HCT116 (cell line): ENCODE data around the gene WDR93. TPM values are rescaled to one million over a fixed set of nuclear protein-coding genes. Genes with fewer than 3 reads are reported as not detected.

Source experiments
- ATAC-seq: fragments of 200-7000 bp; cut with Tn5 transposase; 2 replicates; pipeline ENCODE4 v1.9.1; 2020; ENCODE audit warnings: mild to moderate bottlenecking, moderate library complexity
- BruUV-seq: library from RNA; stranded (reverse); fragments of 400-500 nt; replicated peaks from 2 replicates; lab custom pipeline; 2021; lab: Mats Ljungman, UMichigan
- CTCF ChIA-PET: fragments of 300-600 bp; sonication (Branson Sonifier 250); formaldehyde crosslinking; loops from one replicate; lab custom pipeline; 2021; ENCODE audit warnings: antibody characterized with exemption; lab: Charles Lee
- POLR2A ChIA-PET: fragments of 300-600, 350-600 bp; sonication (Branson Sonifier 250); formaldehyde crosslinking; loops from one replicate; lab custom pipeline; 2021; ENCODE audit warnings: antibody characterized with exemption; lab: Charles Lee
- RAD21 ChIA-PET, 2 experiments: fragments of 300-600 bp; sonication (Branson Sonifier 250); formaldehyde crosslinking; loops; one replicate each; lab custom pipeline; 2023; ENCODE audit warnings: low total read pairs in 2 of 2; ENCODE audit not compliant: uncharacterized antibody in 2 of 2, unreplicated experiment in 2 of 2, low non-redundant PET in 1 of 2; lab: Charles Lee
- DNase-seq: peaks from one replicate; pipeline ENCODE4 v3.0.0-alpha.2; 2010; ENCODE audit warnings: low read depth, low spot score
- H2AFZ ChIP-seq: fragments of 200-600 bp; shearing (Covaris generic), sonication (generic); 2 replicates; pipeline ENCODE4 v1.6.1; 2017; ENCODE audit warnings: low read depth, mixed run types, mixed read lengths, antibody characterized with exemption, low read length; ENCODE audit not compliant: poor library complexity, severe bottlenecking
- H3K27ac ChIP-seq: 2 replicates; pipeline ENCODE4 v1.5.1; 2012; ENCODE audit warnings: low read depth, low read length
- H3K27me3 ChIP-seq: fragments of 200-600 bp; sonication (generic); 2 replicates; pipeline ENCODE4 v1.6.1; 2016; ENCODE audit warnings: mixed run types, low read length, mixed read lengths; ENCODE audit not compliant: insufficient read depth
- H3K36me3 ChIP-seq, 2 experiments: fragments of 200-500 bp in 1 of 2; fragments of 200-600 bp in 1 of 2; sonication (Bioruptor generic) in 1 of 2; sonication (generic) in 1 of 2; 2 replicates each; pipeline versions ENCODE4 v1.5.1 to v1.6.1; 2014 to 2016; ENCODE audit warnings: low read length in 2 of 2, inconsistent platforms in 1 of 2, mixed read lengths in 1 of 2, mixed run types in 1 of 2; ENCODE audit not compliant: insufficient read depth in 2 of 2, control insufficient read depth in 1 of 2
- H3K4me1 ChIP-seq, 2 experiments: fragments of 200-600 bp in 1 of 2; sonication (generic) in 1 of 2; 2 replicates each; pipeline versions ENCODE4 v1.5.1 to v1.6.1; 2012 to 2017; ENCODE audit warnings: low read length in 2 of 2, inconsistent platforms in 1 of 2, mild to moderate bottlenecking in 1 of 2, mixed read lengths in 1 of 2, mixed run types in 1 of 2, moderate library complexity in 1 of 2; ENCODE audit not compliant: insufficient read depth in 2 of 2, control insufficient read depth in 1 of 2
- H3K4me2 ChIP-seq: fragments of 200-600 bp; sonication (generic); 2 replicates; pipeline ENCODE4 v1.6.1; 2017; ENCODE audit warnings: mixed run types, low read length, mixed read lengths
- H3K4me3 ChIP-seq, 2 experiments: fragments of 200-600 bp in 1 of 2; sonication (generic) in 1 of 2; replicated peaks in 1 of 2; 2 replicates each; pipeline ENCODE4 v1.5.1; 2011 to 2016; ENCODE audit warnings: low read length in 2 of 2, control low read depth in 1 of 2, low read depth in 1 of 2, mild to moderate bottlenecking in 1 of 2, mixed read lengths in 1 of 2, mixed run types in 1 of 2
- H3K79me2 ChIP-seq: fragments of 200-600 bp; sonication (generic); 2 replicates; pipeline ENCODE4 v1.6.1; 2017; ENCODE audit warnings: mild to moderate bottlenecking, mixed run types, low read length, moderate library complexity, mixed read lengths; ENCODE audit not compliant: insufficient read depth
- H3K9ac ChIP-seq: fragments of 200-600 bp; sonication (generic); 2 replicates; pipeline ENCODE4 v1.6.1; 2016; ENCODE audit warnings: low read length, mixed read lengths
- H3K9me2 ChIP-seq: fragments of 200-600 bp; sonication (generic), shearing (Covaris generic); 2 replicates; pipeline ENCODE4 v1.6.1; 2017; ENCODE audit warnings: mixed run types, mild to moderate bottlenecking, moderate library complexity; ENCODE audit not compliant: insufficient read depth
- H3K9me3 ChIP-seq, 2 experiments: fragments of 200-500 bp in 1 of 2; fragments of 200-600 bp in 1 of 2; sonication (Bioruptor generic) in 1 of 2; sonication (generic) in 1 of 2; 2 replicates each; pipeline ENCODE4 v1.6.1; 2014 to 2017; ENCODE audit warnings: low read length in 2 of 2, mixed read lengths in 2 of 2, inconsistent platforms in 1 of 2, low read depth in 1 of 2, mild to moderate bottlenecking in 1 of 2, mixed run types in 1 of 2, moderate library complexity in 1 of 2; ENCODE audit not compliant: control insufficient read depth in 1 of 2, insufficient read depth in 1 of 2
- H4K20me1 ChIP-seq: fragments of 200-600 bp; sonication (generic), shearing (Covaris generic); 2 replicates; pipeline ENCODE4 v1.6.1; 2017; ENCODE audit warnings: mixed run types, mild to moderate bottlenecking, moderate library complexity; ENCODE audit not compliant: insufficient read depth
- CTCF ChIP-seq, 3 experiments: fragments of 200-600 bp in 1 of 3; sonication (generic) in 1 of 3; IDR thresholded peaks in 2 of 3; conservative IDR thresholded peaks in 1 of 3; 2 replicates each; pipeline ENCODE4 v1.5.1; 2012 to 2017; ENCODE audit warnings: low read depth in 2 of 3, low read length in 2 of 3, antibody characterized with exemption in 1 of 3, borderline replicate concordance in 1 of 3, control low read depth in 1 of 3, mild to moderate bottlenecking in 1 of 3, mixed read lengths in 1 of 3, mixed run types in 1 of 3, moderate library complexity in 1 of 3; ENCODE audit not compliant: insufficient read depth in 1 of 3
- EGR1 ChIP-seq: IDR thresholded peaks from 2 replicates; pipeline ENCODE4 v1.6.1; 2012; ENCODE audit warnings: low read depth
- ELF1 ChIP-seq: IDR thresholded peaks from 2 replicates; pipeline ENCODE4 v1.6.1; 2012; ENCODE audit warnings: low read depth, borderline replicate concordance
- EZH2 ChIP-seq: fragments of 200-600 bp; sonication (generic); IDR thresholded peaks from 2 replicates; pipeline ENCODE4 v1.6.1; 2017; ENCODE audit warnings: antibody characterized with exemption, mixed run types
- EZH2phosphoT487 ChIP-seq: fragments of 200-600 bp; IDR thresholded peaks from 2 replicates; pipeline ENCODE4 v1.6.1; 2018; ENCODE audit warnings: antibody characterized with exemption, borderline replicate concordance
- FOSL1 ChIP-seq: IDR thresholded peaks from 2 replicates; pipeline ENCODE4 v1.6.1; 2012; ENCODE audit warnings: low read depth
- JUND ChIP-seq: IDR thresholded peaks from 2 replicates; pipeline ENCODE4 v1.6.1; 2012
- POLR2A ChIP-seq: IDR thresholded peaks from 2 replicates; pipeline ENCODE4 v1.7.0; 2011; ENCODE audit warnings: borderline replicate concordance; ENCODE audit not compliant: insufficient read depth, insufficient read length; ENCODE audit errors: extremely low read depth
- POLR2AphosphoS5 ChIP-seq: IDR thresholded peaks from 2 replicates; pipeline ENCODE4 v1.6.1; 2011; ENCODE audit warnings: mild to moderate bottlenecking, low read depth, low read length, moderate library complexity
- SP1 ChIP-seq: IDR thresholded peaks from 2 replicates; pipeline ENCODE4 v1.6.1; 2012; ENCODE audit warnings: low read depth
- SRF ChIP-seq: IDR thresholded peaks from 2 replicates; pipeline ENCODE4 v1.6.1; 2012; ENCODE audit warnings: low read depth
- TCF7L2 ChIP-seq: IDR thresholded peaks from 2 replicates; pipeline ENCODE4 v1.7.0; 2011; ENCODE audit warnings: borderline replicate concordance, inconsistent platforms; ENCODE audit not compliant: insufficient read depth, insufficient read length; ENCODE audit errors: extremely low read depth
- YY1 ChIP-seq: IDR thresholded peaks from 2 replicates; pipeline ENCODE4 v1.6.1; 2011; ENCODE audit warnings: low read length, low read depth, moderate library complexity, mild to moderate bottlenecking; ENCODE audit not compliant: insufficient replicate concordance; ENCODE audit errors: extremely low read depth
- ZFX ChIP-seq: fragments of 450-650 bp; IDR thresholded peaks from 2 replicates; pipeline ENCODE4 v1.6.1; 2017
- ZNF274 ChIP-seq: fragments of 200-500 bp; sonication (Bioruptor generic); IDR thresholded peaks from 2 replicates; pipeline ENCODE4 v1.6.1; 2014; ENCODE audit warnings: mild to moderate bottlenecking, low read depth, low read length, inconsistent platforms
- intact Hi-C: fragments of 100-400 bp; cut with micrococcal nuclease; formaldehyde crosslinking; loops from 2 replicates; pipeline ENCODE4 v1.10.0; 2022
- total RNA-seq: library from RNA; stranded (reverse); gene quantifications from one replicate; pipeline ENCODE4 v1.2.1, GENCODE V29; 2021; ENCODE audit not compliant: unreplicated experiment

The WDR93 gene
- total RNA-seq, 1 experiment from 2014 or later: 0.42 TPM

GRCh38 chr15:89749951-89750559 is 59.4 kb downstream of the WDR93 start:
- Histone ChIP-seq H3K36me3 (no peaks in the 10 kb centered on the region), H4K20me1 (no peaks in the 10 kb centered on the region), H3K9me2 (no peaks in the 10 kb centered on the region), H2AFZ (peak overlapping the region; percentile 54), H3K27me3 (no peaks in the 10 kb centered on the region), H3K4me3 (peak overlapping the region; percentile 68 to 72), H3K4me2 (peak overlapping the region; percentile 98), H3K9ac (peak overlapping the region; percentile 79), H3K79me2 (no peaks in the 10 kb centered on the region; the same call in 1 of the 2 replicates), H3K9me3 (no peaks in the 10 kb centered on the region), H3K4me1 (peaks cover 4 to 23% of the 10 kb centered on the region in 2 experiments; a peak in 2 of 4 replicates), H3K27ac (peak overlapping the region; percentile 74)
- CTCF ChIA-PET: interaction anchor here (1.4 to 2.6 kb wide), 4 partner anchors 10 to 139 kb away, joined by 4 to 15 read pairs (median 8); no protein-coding TSS in a partner anchor
- TSS peak; percentile 61 for BruUV-seq
- POLR2A ChIA-PET: interaction anchor here (1.0 to 1.3 kb wide), 2 partner anchors 10 to 15 kb away, joined by 4 read pairs; no protein-coding TSS in a partner anchor
- RAD21 ChIA-PET: interaction anchor here (0.6 to 0.9 kb wide), 4 partner anchors 11 to 324 kb away, joined by 3 to 4 read pairs (median 4); no protein-coding TSS in a partner anchor
- no peak for DNase-seq
- intact Hi-C loops: loop anchor here (10.0 kb wide), 1 partner anchor 465 kb away; no protein-coding TSS in a partner anchor
- ATAC-seq: peak; percentile 37
- peak; percentile 24; the same call in 1 of the 2 replicates for TF ChIP-seq POLR2AphosphoS5
- TF ChIP-seq SRF: no peak

- Histone ChIP-seq H3K4me2 (peak within 1 kb of the TSS; percentile 98), H3K27me3 (no peaks in the 10 kb centered on the region), H2AFZ (peak within 1 kb of the TSS; percentile 54), H3K4me1 (peaks cover 4 to 23% of the 10 kb centered on the region in 2 experiments; a peak in 2 of 4 replicates), H3K79me2 (no peaks in the 10 kb centered on the region; the same call in 1 of the 2 replicates), H4K20me1 (no peaks in the 10 kb centered on the region), H3K9me3 (no peaks in the 10 kb centered on the region), H3K9me2 (no peaks in the 10 kb centered on the region), H3K9ac (peak within 1 kb of the TSS; percentile 79), H3K27ac (peak within 1 kb of the TSS; percentile 74), H3K4me3 (peak within 1 kb of the TSS; percentile 68 to 72), H3K36me3 (no peaks in the 10 kb centered on the region)
- DNase-seq: peak; percentile 78
- ChIA-PET POLR2A (interaction anchor here (1.0 to 1.3 kb wide), 2 partner anchors 11 to 15 kb away, joined by 4 read pairs; no protein-coding TSS in a partner anchor), CTCF (interaction anchor here (0.6 to 2.8 kb wide), 6 partner anchors 10 to 412 kb away, joined by 3 to 15 read pairs (median 8); no protein-coding TSS in a partner anchor), RAD21 (interaction anchor here (0.6 to 0.9 kb wide), 3 partner anchors 10 to 323 kb away, joined by 3 to 4 read pairs (median 3); no protein-coding TSS in a partner anchor)
- BruUV-seq: no TSS peak
- ATAC-seq: peak; percentile 94
- intact Hi-C loops: no loop called here
- TF ChIP-seq FOSL1: no peak
- TF ChIP-seq JUND: no peak
- peak; percentile 87 for TF ChIP-seq POLR2AphosphoS5
- no peak for TF ChIP-seq ELF1
- TF ChIP-seq EGR1: no peak
- no peak for TF ChIP-seq SRF
- TF ChIP-seq POLR2A: peak; percentile 60
- no peak for TF ChIP-seq ZNF274
- peak; percentile 87 for TF ChIP-seq ZFX
- TF ChIP-seq YY1: peak; percentile 73
- peak; percentile 38 for TF ChIP-seq TCF7L2
- TF ChIP-seq EZH2phosphoT487: no peak
- TF ChIP-seq SP1: no peak
- TF ChIP-seq CTCF (IDR thresholded peaks at IDR 0.05 in 2 of 3, conservative IDR thresholded peaks at IDR 0.05 in 1 of 3; ENCODE audit: borderline replicate concordance in 1 of 3, insufficient read depth in 1 of 3, low read depth in 2 of 3, low read length in 2 of 3): peak; percentile 53 to 63 (median 57); a peak in 5 of 6 replicates
- no peak for TF ChIP-seq EZH2
These were observed 60.2 kb downstream of the WDR93 start, which contains the start of gene MESP1 for GRCh38 chr15:89750560-89751542. TSS of gene MESP1 (minus strand) at chr15:89751249. CDS start at chr15:89751231, 18 bp downstream.
